ENCODE results near the gene TAMALIN. TPM values are rescaled to one million over a fixed set of nuclear protein-coding genes. Genes with fewer than 3 reads are reported as not detected.

Gene TAMALIN
- total RNA-seq, 1 experiment from 2014 or later, result 1.2 TPM

DNA sequence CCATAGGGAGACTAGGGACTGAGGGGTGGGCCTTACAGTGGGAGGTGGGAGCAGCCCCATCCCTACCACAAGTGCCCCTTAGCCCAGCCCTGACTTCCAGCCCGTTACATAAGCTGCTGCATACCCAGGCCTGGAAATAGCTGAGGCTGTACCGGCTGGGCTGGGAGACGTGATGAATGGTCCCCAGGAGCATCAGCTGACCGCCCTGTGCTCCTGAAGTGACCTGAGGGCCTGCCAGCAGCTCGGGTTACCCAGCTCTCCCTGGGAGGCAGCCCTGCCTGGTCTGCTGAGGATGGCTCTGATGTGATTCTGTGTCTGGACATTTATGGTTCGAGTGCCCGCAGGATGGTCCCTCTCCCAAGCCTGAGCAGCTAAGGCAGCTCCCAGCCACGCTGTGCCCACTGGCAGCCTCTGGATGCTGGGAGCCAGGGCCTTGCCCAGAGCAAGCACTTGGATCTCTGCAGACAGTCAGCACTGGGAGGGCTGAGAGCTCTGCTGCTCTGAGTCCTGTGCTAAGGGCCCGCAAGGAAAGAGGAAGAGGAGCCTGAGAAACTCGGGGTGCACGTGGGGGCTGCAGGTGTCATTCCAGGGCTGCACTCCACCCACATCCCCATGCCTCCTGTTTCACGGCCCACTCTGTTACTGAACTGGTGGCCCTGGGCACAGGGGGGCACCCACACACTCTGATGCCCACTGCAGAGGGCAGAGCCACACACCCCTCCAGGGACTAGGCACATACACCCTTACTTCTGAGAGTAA lies 20.5 kb downstream of the TAMALIN start:
- Histone ChIP-seq H3K4ac (ENCODE audit: low read depth, low read length) (no peak overlapping the region), H3T11ph (ENCODE audit: low read length) (no peak overlapping the region), H3K27me3 (ENCODE audit: insufficient read depth, low read length) (peaks cover 5% of the 10 kb centered on the region; the same call in 1 of the 2 replicates), H4K20me1 (ENCODE audit: control insufficient read depth, insufficient read depth, insufficient read length) (no peaks in the 10 kb centered on the region), H2AFZ (ENCODE audit: low read length) (no peak overlapping the region), H3K4me1 (ENCODE audit: insufficient read depth, low read length) (peaks cover 3% of the 10 kb centered on the region), H2BK5ac (ENCODE audit: insufficient read length, low read length) (no peak overlapping the region), H4K8ac (replicated peaks; ENCODE audit: insufficient read length, low read depth, low read length) (no peak overlapping the region), H3K14ac (ENCODE audit: insufficient read depth, low read length) (no peak overlapping the region), H3K79me1 (ENCODE audit: insufficient read depth, low read depth, low read length, poor library complexity, severe bottlenecking) (no peaks in the 10 kb centered on the region), H3K23ac (ENCODE audit: insufficient read length, low read depth, low read length) (no peak overlapping the region), H3K4me2 (ENCODE audit: insufficient read depth, insufficient read length, low read length) (no peak overlapping the region), H2BK15ac (ENCODE audit: low read depth, low read length) (no peak overlapping the region), H3K27ac (ENCODE audit: insufficient read length, low read depth, low read length) (no peak overlapping the region), H3K9ac (ENCODE audit: extremely low read depth, insufficient read length, low read length) (no peak overlapping the region), H3K79me2 (ENCODE audit: insufficient read depth, low read length) (no peaks in the 10 kb centered on the region), H3K18ac (ENCODE audit: insufficient read length, low read depth, low read length) (no peak overlapping the region), H3K56ac (ENCODE audit: insufficient read length, low read depth, low read length) (no peak overlapping the region), H4K91ac (ENCODE audit: insufficient read length, low read depth, low read length) (no peak overlapping the region), H2AK5ac (ENCODE audit: insufficient read length, low read length) (no peak overlapping the region), H2BK120ac (ENCODE audit: low read depth, low read length, poor library complexity, severe bottlenecking) (no peak overlapping the region), H3K9me3 (ENCODE audit: control insufficient read depth, low read depth, low read length) (no peaks in the 10 kb centered on the region), H4K5ac (ENCODE audit: insufficient read length, low read depth, low read length) (no peak overlapping the region), H2BK12ac (ENCODE audit: insufficient read length, low read depth, low read length) (no peak overlapping the region), H3K23me2 (ENCODE audit: insufficient read length, low read depth, low read length, poor library complexity, severe bottlenecking) (peaks cover 16% of the 10 kb centered on the region), H2BK20ac (ENCODE audit: low read depth, low read length, poor library complexity, severe bottlenecking) (no peak overlapping the region)
- Mint-ChIP-seq H3K4me3 (no peak overlapping the region), H3K27ac (peak overlapping the region in 1 of 3 experiments; percentile 35; a peak in 1 of 7 replicates), H3K36me3 (ENCODE audit: insufficient read depth in 1 of 3, low read depth in 3 of 3) (no peaks in the 10 kb centered on the region; a peak in 1 of 7 replicates), H3K27me3 (ENCODE audit: low read depth) (peaks cover 42% of the 10 kb centered on the region), H3K9me3 (no peaks in the 10 kb centered on the region; a peak in 1 of 5 replicates), H3K4me1 (peaks cover 22 to 38% of the 10 kb centered on the region in 2 experiments)
- no peak for DNase-seq
- TF ChIP-seq, protein P1, sequence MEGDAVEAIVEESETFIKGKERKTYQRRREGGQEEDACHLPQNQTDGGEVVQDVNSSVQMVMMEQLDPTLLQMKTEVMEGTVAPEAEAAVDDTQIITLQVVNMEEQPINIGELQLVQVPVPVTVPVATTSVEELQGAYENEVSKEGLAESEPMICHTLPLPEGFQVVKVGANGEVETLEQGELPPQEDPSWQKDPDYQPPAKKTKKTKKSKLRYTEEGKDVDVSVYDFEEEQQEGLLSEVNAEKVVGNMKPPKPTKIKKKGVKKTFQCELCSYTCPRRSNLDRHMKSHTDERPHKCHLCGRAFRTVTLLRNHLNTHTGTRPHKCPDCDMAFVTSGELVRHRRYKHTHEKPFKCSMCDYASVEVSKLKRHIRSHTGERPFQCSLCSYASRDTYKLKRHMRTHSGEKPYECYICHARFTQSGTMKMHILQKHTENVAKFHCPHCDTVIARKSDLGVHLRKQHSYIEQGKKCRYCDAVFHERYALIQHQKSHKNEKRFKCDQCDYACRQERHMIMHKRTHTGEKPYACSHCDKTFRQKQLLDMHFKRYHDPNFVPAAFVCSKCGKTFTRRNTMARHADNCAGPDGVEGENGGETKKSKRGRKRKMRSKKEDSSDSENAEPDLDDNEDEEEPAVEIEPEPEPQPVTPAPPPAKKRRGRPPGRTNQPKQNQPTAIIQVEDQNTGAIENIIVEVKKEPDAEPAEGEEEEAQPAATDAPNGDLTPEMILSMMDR (conservative IDR thresholded peaks at IDR 0.05), result no peak
- WGBS (ENCODE audit: extremely low coverage, insufficient read length, low lambda C conversion rate), result no CpG with 5 or more reads among the region's 12 CpGs
